ENCODE results near the gene PPP1R9B.
A peak's percentile ranks its signal among the peaks of the same experiment; 100 is the strongest.

PPP1R9B gene

GRCh38 chr17:50184611-50185398 is 34.3 kb upstream of the PPP1R9B start:
- DNase-seq = no peak
- H3K9me3 Mint-ChIP-seq = no peaks in the 10 kb centered on the region
- peaks cover 4% of the 10 kb centered on the region for H3K27me3 Mint-ChIP-seq (ENCODE audit: low read depth, poor library complexity)
- peak overlapping the region; percentile 16 for H3K27ac Mint-ChIP-seq
- TF ChIP-seq CTCF (IDR thresholded peaks at IDR 0.05) = no peak
- peaks cover 29% of the 10 kb centered on the region for H3K36me3 Mint-ChIP-seq (ENCODE audit: low read depth)
- peaks cover 56% of the 10 kb centered on the region for H3K4me1 Mint-ChIP-seq
- H3K4me3 Mint-ChIP-seq = no peak overlapping the region

DNA sequence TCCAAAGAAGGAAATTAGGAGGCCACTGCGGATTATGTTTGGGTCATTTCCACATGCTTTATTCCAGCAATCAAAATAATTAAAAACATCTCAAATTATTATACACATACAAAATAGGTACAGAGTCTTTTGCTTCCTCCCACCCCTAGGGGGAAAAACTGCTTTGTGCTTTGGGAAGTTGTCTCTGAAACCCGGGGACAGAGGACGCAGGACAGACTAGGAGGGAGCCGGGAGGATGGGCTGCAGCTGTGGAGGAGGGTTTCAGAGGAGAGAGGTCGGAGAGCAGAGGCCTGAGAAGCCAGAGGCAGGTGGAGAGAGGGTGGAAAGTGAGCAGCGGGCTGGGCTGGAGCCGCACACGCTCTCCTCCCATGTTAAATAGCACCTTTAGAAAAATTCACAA is 33.6 kb upstream of the PPP1R9B start:
- H3K4me1 Mint-ChIP-seq = peaks cover 60% of the 10 kb centered on the region
- no peak overlapping the region for H3K27ac Mint-ChIP-seq
- no peaks in the 10 kb centered on the region for H3K9me3 Mint-ChIP-seq
- H3K27me3 Mint-ChIP-seq (ENCODE audit: low read depth, poor library complexity) = peaks cover 6% of the 10 kb centered on the region
- DNase-seq = peak; percentile 32
- peaks cover 29% of the 10 kb centered on the region for H3K36me3 Mint-ChIP-seq (ENCODE audit: low read depth)
- no peak overlapping the region for H3K4me3 Mint-ChIP-seq
- TF ChIP-seq CTCF (IDR thresholded peaks at IDR 0.05) = no peak

- Mint-ChIP-seq H3K4me3 (no peak overlapping the region), H3K27me3 (ENCODE audit: low read depth, poor library complexity) (peaks cover 11% of the 10 kb centered on the region), H3K9me3 (no peaks in the 10 kb centered on the region), H3K36me3 (ENCODE audit: low read depth) (peaks cover 25% of the 10 kb centered on the region), H3K4me1 (peaks cover 65% of the 10 kb centered on the region), H3K27ac (no peak overlapping the region)
- no peak for DNase-seq
- no peak for TF ChIP-seq CTCF (IDR thresholded peaks at IDR 0.05)
Observed at GRCh38 chr17:50183421-50183994, 33.0 kb upstream of the PPP1R9B start.

GRCh38 chr17:50182783-50183420 is 32.4 kb upstream of the PPP1R9B start:
- no peak for DNase-seq
- no peak for TF ChIP-seq CTCF (IDR thresholded peaks at IDR 0.05)
- Mint-ChIP-seq H3K27ac (no peak overlapping the region), H3K4me1 (peaks cover 71% of the 10 kb centered on the region), H3K9me3 (no peaks in the 10 kb centered on the region), H3K27me3 (ENCODE audit: low read depth, poor library complexity) (peaks cover 12% of the 10 kb centered on the region), H3K4me3 (peak overlapping the region; percentile 33), H3K36me3 (ENCODE audit: low read depth) (peaks cover 22% of the 10 kb centered on the region)

GRCh38 chr17:50181591-50182560 is 31.4 kb upstream of the PPP1R9B start:
- no peak overlapping the region for H3K27ac Mint-ChIP-seq
- no peak overlapping the region for H3K4me3 Mint-ChIP-seq

More at GRCh38 chr17:50181591-50182560, 31.4 kb upstream of the PPP1R9B start:
- no peak for DNase-seq
- no peak for TF ChIP-seq CTCF (IDR thresholded peaks at IDR 0.05)
- H3K27me3 Mint-ChIP-seq (ENCODE audit: low read depth, poor library complexity) = peaks cover 15% of the 10 kb centered on the region
- no peaks in the 10 kb centered on the region for H3K9me3 Mint-ChIP-seq
- H3K4me1 Mint-ChIP-seq = peaks cover 81% of the 10 kb centered on the region
- H3K36me3 Mint-ChIP-seq (ENCODE audit: low read depth) = peaks cover 18% of the 10 kb centered on the region

Data from nephron progenitor cell (in vitro differentiated cells).